GM21360 (cell line): ENCODE measurements around the gene C14orf39.

Source experiments
- ATAC-seq: cut with Tn5 transposase; IDR thresholded peaks from one replicate; pipeline ENCODE4 v1.9.1; 2021; ENCODE audit warnings: mild to moderate bottlenecking, moderate library complexity; ENCODE audit not compliant: unreplicated experiment

Gene C14orf39

GRCh38 chr14:60485598-60486251 lies at the start of gene C14orf39:
Gene C14orf39 (minus strand): TSS chr14:60486063. CDS start chr14:60485078, 985 bp downstream.
- peak; percentile 48 for ATAC-seq

GRCh38 chr14:60532442-60532841 lies 46.6 kb upstream of the C14orf39 start:
- ATAC-seq: no peak

DNA sequence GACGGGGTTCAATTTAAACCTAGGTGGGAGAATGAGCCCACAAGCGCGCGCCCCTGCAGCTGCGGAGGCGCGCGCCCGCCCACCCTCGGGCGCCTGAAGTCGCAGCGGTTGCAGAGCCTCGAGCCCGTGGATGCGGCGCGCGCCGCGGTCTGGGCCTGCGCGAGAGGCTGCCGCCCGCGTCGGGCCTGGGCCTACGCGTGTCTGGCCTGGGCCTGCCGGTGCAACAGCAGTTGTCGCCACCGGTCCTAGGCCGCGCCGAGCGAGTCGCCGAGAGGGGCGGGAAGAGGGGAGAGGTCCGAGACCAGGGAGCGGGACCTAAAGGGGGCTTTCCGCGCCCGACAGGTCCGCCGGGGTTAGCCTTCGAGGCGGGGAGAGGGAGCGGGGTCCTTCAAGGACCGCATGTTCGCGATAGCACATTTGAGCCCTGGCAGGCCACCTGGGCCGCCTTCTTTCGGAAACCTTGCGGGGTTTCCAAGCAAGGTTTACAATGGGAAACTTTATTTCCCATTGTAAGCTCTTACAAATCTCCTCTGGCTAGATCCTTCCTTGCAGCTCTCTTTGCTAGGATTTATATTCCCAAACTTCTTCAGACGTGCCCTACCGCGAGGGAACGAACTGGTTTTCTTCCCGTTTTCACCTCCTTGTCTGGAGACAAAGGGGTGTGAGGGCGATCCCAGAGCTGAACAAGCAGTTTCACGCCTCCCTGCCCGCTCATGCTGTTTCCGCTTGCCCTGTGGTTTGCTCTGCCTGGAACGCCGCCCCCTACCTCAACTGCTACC lies 29.8 kb upstream of the C14orf39 start:
- peak; percentile 29 for ATAC-seq

DNA sequence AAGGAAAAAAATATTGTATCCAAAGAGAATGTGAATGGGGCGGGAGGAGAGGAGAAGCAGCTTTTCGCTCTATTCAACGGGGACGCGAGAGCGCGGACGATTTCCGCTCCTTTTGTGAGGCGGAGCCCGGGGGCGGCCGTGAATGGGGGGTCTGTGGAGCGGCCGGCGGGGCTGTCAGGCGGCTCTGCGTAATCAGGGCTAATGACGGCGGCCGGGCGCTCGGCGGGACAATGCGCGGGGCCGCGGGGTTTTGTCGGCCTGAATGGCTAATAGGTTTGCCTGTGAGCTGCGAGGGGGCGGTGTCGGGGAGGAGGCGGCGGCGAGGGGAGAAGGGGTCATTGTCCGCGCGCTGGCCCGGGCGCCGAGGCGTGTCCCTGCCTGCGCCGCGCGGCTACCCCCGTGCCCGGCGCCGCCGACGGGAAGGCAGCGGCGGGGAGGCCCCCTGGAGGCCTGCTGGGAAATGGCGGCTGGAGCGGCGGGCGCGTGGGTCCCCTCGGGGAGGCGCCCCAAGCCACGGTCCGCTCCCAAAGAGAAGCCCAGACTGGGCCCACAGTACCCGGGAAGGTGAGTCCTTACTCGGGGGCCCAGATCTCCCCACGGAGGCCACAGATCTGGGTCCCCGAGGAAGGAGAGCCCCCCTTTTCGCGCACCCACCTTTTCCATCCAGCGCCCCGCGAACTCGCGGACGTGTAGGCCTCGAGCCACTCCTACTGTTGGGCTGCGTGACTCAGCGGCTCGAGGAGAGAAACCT lies 29.1 kb upstream of the C14orf39 start:
- ATAC-seq: peak; percentile 47

- ATAC-seq: no peak
Observed at GRCh38 chr14:60514378-60514740, 28.5 kb upstream of the C14orf39 start.

DNA sequence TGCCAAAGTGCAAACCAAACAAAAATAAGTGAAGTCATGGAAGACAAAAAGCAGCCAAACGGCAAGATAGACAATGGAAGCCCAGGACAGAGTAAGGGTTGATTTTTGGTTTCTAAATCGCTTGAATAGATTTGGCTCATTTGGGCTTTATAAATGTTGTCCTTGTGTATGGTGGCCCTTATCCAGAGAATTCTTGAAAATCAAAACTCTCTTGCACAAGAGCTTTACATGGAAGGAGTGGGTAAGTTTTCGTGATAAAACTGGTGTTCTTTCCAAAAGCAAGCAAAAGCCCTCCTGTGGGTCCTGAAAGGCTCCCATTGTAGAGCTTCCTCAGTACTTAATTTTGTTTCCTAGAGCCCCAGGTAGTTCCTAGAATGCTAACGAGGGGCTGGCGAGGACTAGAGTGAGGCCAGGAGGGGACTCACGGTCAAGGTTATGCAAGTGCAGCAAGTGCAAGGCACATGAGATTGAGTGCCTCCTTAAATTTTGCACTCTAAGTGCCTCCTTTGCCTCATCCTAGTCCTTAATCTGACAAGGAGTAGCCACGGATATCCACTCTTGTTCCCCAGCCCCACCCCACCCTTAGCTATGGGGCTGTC lies 27.2 kb upstream of the C14orf39 start:
- no peak for ATAC-seq

GRCh38 chr14:60512126-60512525 lies 26.3 kb upstream of the C14orf39 start:
- no peak for ATAC-seq

GRCh38 chr14:60510951-60511599 lies 25.2 kb upstream of the C14orf39 start:
- no peak for ATAC-seq

GRCh38 chr14:60510254-60510950 lies 24.5 kb upstream of the C14orf39 start:
- no peak for ATAC-seq

GRCh38 chr14:60509438-60510253 lies 23.8 kb upstream of the C14orf39 start:
- ATAC-seq: no peak

GRCh38 chr14:60508707-60509437 lies 23.0 kb upstream of the C14orf39 start, which contains the start of gene SIX6:
Gene SIX6 (plus strand): TSS chr14:60509146. CDS start chr14:60509399, 253 bp downstream.
- no peak for ATAC-seq

- ATAC-seq: no peak
Observed at GRCh38 chr14:60508363-60508706, 22.5 kb upstream of the C14orf39 start.

DNA sequence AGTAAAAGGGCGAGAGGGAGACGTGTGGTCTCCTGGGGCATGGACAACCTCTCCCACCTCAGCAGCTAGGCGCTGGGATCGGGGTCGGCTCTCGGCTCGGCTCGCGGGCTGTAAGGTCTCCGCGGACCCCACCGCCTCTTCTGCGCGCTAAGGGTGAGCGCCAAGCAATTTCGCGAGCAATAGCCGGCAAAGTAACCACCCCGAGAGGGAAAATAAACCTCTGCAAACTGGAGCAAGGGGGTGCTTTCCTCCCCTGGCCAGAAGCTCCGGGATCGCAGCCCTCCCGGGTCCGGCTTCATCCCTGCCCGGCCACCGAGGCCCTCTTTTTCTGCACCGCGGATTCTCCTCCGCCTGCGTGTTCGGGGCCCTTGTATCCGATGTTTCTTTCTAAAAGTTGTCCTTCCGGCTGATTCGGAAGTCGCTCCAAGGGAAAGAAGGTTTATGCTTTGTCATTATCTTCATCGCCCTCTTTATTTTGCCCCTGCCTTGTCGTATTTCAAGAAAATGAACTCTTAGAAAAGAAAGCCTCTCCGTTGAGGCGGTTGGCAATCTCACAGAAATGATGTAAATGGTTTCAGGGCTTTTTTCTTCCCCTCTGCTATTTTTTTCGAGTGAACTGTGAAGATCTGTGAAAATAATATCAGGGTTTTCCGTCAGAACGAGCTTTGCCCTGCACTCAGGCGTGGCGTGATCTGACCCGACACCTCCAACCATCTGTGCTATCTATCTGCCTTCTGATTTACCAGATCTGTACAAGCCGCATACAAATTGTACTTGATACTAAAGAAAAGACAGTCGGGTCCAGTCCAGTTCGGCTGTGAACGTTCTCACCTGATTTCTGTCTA lies 21.3 kb upstream of the C14orf39 start:
- no peak for ATAC-seq

DNA sequence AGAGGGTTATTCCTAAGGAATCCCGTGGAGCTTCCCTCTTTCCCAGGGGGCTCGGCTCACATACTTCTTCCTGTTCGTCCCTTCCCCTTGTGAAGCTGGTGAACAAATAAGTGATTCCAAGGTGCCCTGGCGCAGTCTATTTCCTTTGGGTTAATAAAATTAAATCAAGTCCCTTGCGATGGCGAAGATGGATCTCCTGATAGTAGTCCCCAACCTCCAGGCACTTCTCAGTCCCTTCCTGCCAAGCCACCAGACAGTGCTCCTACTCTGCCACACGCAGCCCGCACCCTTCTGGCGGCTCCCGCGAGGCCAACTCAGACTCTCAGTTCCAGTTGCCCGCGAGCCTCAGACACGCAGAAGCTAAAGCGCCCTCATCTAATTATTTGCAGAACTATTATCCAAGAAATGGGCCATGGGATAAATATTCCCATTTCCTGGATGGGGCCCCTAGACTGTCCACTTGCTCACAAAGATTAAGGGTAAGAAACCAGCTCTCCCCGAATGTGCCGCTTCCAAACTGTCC lies 20.7 kb upstream of the C14orf39 start:
- ATAC-seq: no peak

GRCh38 chr14:60506010-60506409 lies 20.1 kb upstream of the C14orf39 start:
- ATAC-seq: no peak

- no peak for ATAC-seq
Observed at GRCh38 chr14:60505448-60505847, 19.6 kb upstream of the C14orf39 start.

DNA sequence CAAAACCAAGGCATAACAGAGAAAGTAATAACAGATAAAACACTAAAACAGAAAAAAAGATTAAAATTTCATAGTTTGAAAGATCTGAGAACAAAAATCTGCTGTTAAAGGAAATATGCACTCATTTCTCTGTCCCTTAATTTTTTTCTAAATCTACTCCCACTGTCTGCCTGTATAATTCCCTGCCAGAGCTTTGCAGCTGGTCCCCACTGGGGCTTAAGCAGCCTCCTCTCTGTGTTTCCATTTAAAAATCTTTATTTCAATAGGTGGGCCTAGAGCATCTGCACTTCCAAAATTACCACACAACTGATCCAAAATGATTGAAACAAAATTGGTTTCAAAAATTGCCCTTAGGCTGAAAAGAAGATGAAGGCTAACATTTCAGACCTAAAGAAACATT lies 16.7 kb upstream of the C14orf39 start:
- no peak for ATAC-seq

DNA sequence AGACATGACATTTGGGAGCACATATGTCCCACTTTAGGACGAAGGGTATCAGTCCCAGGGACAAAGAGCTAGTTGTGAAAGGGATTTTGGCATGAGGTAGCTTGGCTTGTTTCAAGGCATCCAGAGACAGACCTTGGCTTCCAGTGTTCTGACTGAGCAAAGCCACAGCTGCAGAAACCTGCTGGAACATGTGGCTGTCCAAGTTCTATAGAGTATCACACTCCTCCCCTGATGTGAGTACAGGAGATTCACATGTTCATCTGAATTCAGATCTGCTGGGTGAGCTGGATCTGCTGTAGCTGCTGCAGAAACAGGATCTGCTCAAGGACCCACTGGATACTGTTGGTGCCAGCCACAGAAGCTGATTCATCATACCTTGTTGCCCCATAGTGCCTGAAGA lies 10.1 kb upstream of the C14orf39 start:
- no peak for ATAC-seq
